A673 (cell line): ENCODE measurements around the gene SLC19A1. TPM values are rescaled to one million over a fixed set of nuclear protein-coding genes. Genes with fewer than 3 reads are reported as not detected.

Experiments
- BruUV-seq: library from RNA; stranded (reverse); fragments of 400-500 nt; replicated peaks from 2 replicates; lab custom pipeline; 2021; lab: Mats Ljungman, UMichigan
- CTCF ChIA-PET: fragments of 300-600 bp; sonication (Branson Sonifier 250); formaldehyde crosslinking; loops from one replicate; lab custom pipeline; 2022; ENCODE audit warnings: antibody characterized with exemption; lab: Charles Lee
- POLR2A ChIA-PET: fragments of 300-600 bp; sonication (Branson Sonifier 250); formaldehyde crosslinking; loops from one replicate; lab custom pipeline; 2022; ENCODE audit warnings: antibody characterized with exemption; ENCODE audit not compliant: low non-redundant PET; lab: Charles Lee
- DNase-seq: peaks from one replicate; pipeline ENCODE4 v3.0.0-alpha.2; 2015; ENCODE audit warnings: low spot score
- H3K27ac ChIP-seq: fragments of 200-600 bp; sonication (generic); 2 replicates; pipeline ENCODE4 v1.5.1; 2016; ENCODE audit warnings: mixed run types, low read depth, mild to moderate bottlenecking, mixed read lengths, antibody characterized with exemption, low read length; ENCODE audit not compliant: poor library complexity, severe bottlenecking
- H3K27me3 ChIP-seq: fragments of 200-600 bp; sonication (generic); replicated peaks from 2 replicates; pipeline ENCODE4 v1.6.1; 2017; ENCODE audit warnings: mixed run types, low read depth, mild to moderate bottlenecking, mixed read lengths, antibody characterized with exemption, low read length; ENCODE audit not compliant: insufficient read depth, poor library complexity
- H3K36me3 ChIP-seq: fragments of 200-600 bp; sonication (generic); 2 replicates; pipeline ENCODE4 v1.6.1; 2016; ENCODE audit warnings: mixed run types, mild to moderate bottlenecking, mixed read lengths, antibody characterized with exemption, low read length; ENCODE audit not compliant: insufficient read depth, poor library complexity, severe bottlenecking
- H3K4me1 ChIP-seq: fragments of 200-600 bp; sonication (generic); 2 replicates; pipeline ENCODE4 v1.6.1; 2017; ENCODE audit warnings: mixed run types, mild to moderate bottlenecking, mixed read lengths, antibody characterized with exemption, low read length; ENCODE audit not compliant: insufficient read depth, poor library complexity, severe bottlenecking
- H3K4me3 ChIP-seq: fragments of 200-600 bp; sonication (generic); 2 replicates; pipeline ENCODE4 v1.5.1; 2016; ENCODE audit warnings: low read depth, mixed run types, mild to moderate bottlenecking, mixed read lengths, low read length; ENCODE audit not compliant: poor library complexity, severe bottlenecking
- H3K9me3 ChIP-seq: fragments of 200-600 bp; sonication (generic); 2 replicates; pipeline ENCODE4 v1.6.1; 2016; ENCODE audit warnings: mixed run types, low read depth, mild to moderate bottlenecking, mixed read lengths, antibody characterized with exemption, low read length; ENCODE audit not compliant: poor library complexity, severe bottlenecking
- EZH2 ChIP-seq: fragments of 200-600 bp; sonication (generic); IDR thresholded peaks from 2 replicates; pipeline ENCODE4 v1.6.1; 2017; ENCODE audit warnings: borderline replicate concordance, low read depth, mild to moderate bottlenecking, mixed read lengths, antibody characterized with exemption, low read length; ENCODE audit not compliant: poor library complexity, severe bottlenecking
- intact Hi-C: fragments of 100-400 bp; cut with micrococcal nuclease; formaldehyde crosslinking; loops from one replicate; pipeline ENCODE4 v1.10.0; 2022; ENCODE audit not compliant: unreplicated experiment
- total RNA-seq: library from RNA; stranded (reverse); gene quantifications from 2 replicates; pipeline ENCODE4 v1.2.3, GENCODE V29; 2021
- TF ChIP-seq, protein P1 (sequence below): fragments of 300-800, 200-600 bp; sonication (generic); conservative IDR thresholded peaks from 2 replicates; pipeline ENCODE4 v1.5.1; 2017; ENCODE audit warnings: low read depth, mild to moderate bottlenecking, antibody characterized with exemption, low read length, moderate library complexity, mixed read lengths

SLC19A1 gene
- total RNA-seq, 1 experiment from 2014 or later: 72.1 TPM

GRCh38 chr21:45451771-45452182 is 90.5 kb downstream of the SLC19A1 start:
- DNase-seq: no peak
- intact Hi-C loops: no loop called here
- ChIA-PET POLR2A (no interaction called here), CTCF (no interaction called here)
- Histone ChIP-seq H3K4me3 (no peak overlapping the region), H3K9me3 (peaks cover 1% of the 10 kb centered on the region), H3K36me3 (no peaks in the 10 kb centered on the region), H3K4me1 (peaks cover 9% of the 10 kb centered on the region), H3K27me3 (peaks cover 2% of the 10 kb centered on the region), H3K27ac (no peak overlapping the region)
- BruUV-seq: no TSS peak
- TF ChIP-seq EZH2: no peak
- TF ChIP-seq, protein P1, sequence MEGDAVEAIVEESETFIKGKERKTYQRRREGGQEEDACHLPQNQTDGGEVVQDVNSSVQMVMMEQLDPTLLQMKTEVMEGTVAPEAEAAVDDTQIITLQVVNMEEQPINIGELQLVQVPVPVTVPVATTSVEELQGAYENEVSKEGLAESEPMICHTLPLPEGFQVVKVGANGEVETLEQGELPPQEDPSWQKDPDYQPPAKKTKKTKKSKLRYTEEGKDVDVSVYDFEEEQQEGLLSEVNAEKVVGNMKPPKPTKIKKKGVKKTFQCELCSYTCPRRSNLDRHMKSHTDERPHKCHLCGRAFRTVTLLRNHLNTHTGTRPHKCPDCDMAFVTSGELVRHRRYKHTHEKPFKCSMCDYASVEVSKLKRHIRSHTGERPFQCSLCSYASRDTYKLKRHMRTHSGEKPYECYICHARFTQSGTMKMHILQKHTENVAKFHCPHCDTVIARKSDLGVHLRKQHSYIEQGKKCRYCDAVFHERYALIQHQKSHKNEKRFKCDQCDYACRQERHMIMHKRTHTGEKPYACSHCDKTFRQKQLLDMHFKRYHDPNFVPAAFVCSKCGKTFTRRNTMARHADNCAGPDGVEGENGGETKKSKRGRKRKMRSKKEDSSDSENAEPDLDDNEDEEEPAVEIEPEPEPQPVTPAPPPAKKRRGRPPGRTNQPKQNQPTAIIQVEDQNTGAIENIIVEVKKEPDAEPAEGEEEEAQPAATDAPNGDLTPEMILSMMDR: no peak

DNA sequence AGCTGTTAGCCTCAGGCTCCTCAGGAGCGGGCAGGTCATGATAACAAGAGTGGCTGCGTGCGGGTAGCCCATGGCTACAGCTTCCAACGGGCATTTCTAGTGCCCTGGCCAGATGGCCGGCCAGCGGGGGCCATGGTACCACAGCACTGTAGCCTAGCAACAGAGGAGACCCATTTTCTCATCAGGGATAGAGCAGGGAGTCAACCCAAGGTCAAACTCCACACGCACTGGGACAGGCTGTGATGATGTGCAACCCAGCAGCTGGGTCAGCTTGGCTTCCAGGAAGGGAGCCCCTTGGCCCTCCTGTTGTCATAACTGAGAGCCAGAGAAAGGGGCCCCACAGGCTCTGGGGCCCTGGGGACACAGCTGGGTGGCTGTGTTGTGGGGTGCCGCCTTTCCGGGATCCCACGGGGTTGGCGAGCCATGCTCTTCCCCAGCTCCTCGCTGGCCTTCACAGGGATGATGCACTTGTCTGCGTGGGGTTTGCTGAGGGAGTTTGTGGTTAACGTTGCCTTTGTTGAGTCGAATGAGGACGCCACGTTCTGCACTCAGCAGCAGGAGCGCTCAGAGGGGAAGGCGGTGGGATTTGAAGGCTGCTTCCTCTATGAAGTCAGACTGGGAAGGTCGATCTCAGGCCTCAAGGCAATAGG is 91.0 kb downstream of the SLC19A1 start:
- no peaks in the 10 kb centered on the region for H3K36me3 ChIP-seq
- no peak overlapping the region for H3K27ac ChIP-seq
- peaks cover 8% of the 10 kb centered on the region for H3K27me3 ChIP-seq
- peaks cover 9% of the 10 kb centered on the region for H3K4me1 ChIP-seq
- DNase-seq: no peak
- TF ChIP-seq, protein P1: no peak
- TF ChIP-seq EZH2: no peak
- ChIA-PET POLR2A (no interaction called here), CTCF (interaction anchor here (0.5 kb wide), 1 partner anchor 1206 kb away, joined by 5 read pairs; no protein-coding TSS in a partner anchor)
- no TSS peak for BruUV-seq
- H3K4me3 ChIP-seq: no peak overlapping the region
- peaks cover 6% of the 10 kb centered on the region for H3K9me3 ChIP-seq
- intact Hi-C loops: no loop called here

DNA sequence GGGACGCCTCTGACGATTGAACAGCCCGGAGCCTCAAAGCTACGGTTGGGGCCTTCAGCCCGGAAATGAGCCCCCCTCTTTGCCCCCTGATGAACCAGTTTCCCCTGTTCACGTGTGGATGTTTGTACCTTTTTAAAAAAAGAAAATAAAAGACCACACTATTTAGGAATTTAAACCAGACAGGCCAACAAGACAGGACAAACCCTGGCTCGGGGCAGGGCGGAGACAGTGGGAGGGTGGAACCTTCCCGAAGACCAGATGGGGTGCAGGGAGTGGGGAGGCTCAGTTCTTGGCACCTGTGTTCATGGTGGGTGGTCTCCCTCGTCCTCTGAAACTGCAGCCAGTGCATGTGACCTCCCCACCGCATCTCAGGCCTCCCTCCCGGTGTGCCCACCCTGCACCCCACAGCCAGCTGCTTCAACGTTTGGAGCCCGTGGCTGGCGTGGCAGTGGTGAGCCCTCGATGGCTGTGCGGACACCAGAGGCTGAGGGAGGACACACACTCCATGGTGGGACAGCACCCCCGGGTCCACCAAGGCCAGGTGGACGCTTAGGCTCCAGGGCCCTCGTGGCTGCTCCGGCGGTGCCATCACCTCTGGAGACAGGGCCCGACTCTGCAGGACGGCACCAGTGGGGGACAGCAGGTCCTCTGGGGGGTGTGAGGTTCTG is 91.7 kb downstream of the SLC19A1 start:
- peaks cover 4% of the 10 kb centered on the region for H3K4me1 ChIP-seq
- intact Hi-C loops: no loop called here
- no peak overlapping the region for H3K27ac ChIP-seq
- H3K36me3 ChIP-seq: no peaks in the 10 kb centered on the region
- no peak overlapping the region for H3K4me3 ChIP-seq
- H3K9me3 ChIP-seq: peaks cover 6% of the 10 kb centered on the region
- BruUV-seq: no TSS peak
- no peak for DNase-seq
- ChIA-PET POLR2A (no interaction called here), CTCF (interaction anchor here (0.5 kb wide), 1 partner anchor 1206 kb away, joined by 5 read pairs; no protein-coding TSS in a partner anchor)
- H3K27me3 ChIP-seq: peaks cover 14% of the 10 kb centered on the region
- TF ChIP-seq EZH2: no peak
- TF ChIP-seq, protein P1: no peak
